Small intestine (tissue), 4 donors: Measurements from ENCODE around the gene YY1AP1. TPM values are rescaled to one million over a fixed set of nuclear protein-coding genes. Genes with fewer than 3 reads are reported as not detected.

ENCODE experiments used
- polyA plus RNA-seq, 4 donors: library from polyadenylated mRNA; stranded (reverse) in 3 of 4; unstranded in 1 of 4; fragments of 200-250 nt in 3 of 4; fragments of 120-200 nt in 1 of 4; gene quantifications; one replicate each; pipeline versions ENCODE4 v1.2.1 to v1.2.3, GENCODE V29; 2013
- donor health status: healthy with polysubstance abuse.
- donor health status: Bipolar disorder and iron deficiency.
- donor health status: healthy.

YY1AP1 gene
- polyA plus RNA-seq, 4 donors: 29.4 to 54.8 (median 35.2) TPM

Other genes with a start within 250 kb of the YY1AP1 start
- gene ASH1L, start 126.0 kb downstream of the YY1AP1 start, polyA plus RNA-seq: 10 to 100 TPM in 1 of 4 donors, 1 to 10 TPM in 3; 3.5 to 30.9 (median 6.5) TPM
- gene MSTO1, start 78.6 kb downstream of the YY1AP1 start, polyA plus RNA-seq: 10 to 100 TPM; 13.4 to 36.3 (median 20.3) TPM
- gene DAP3, start 317 bp upstream of the YY1AP1 start, polyA plus RNA-seq: 10 to 100 TPM; 86.5 to 97.8 (median 91.4) TPM
- gene GON4L, start 168.4 kb upstream of the YY1AP1 start, polyA plus RNA-seq: 10 to 100 TPM; 15.3 to 47.2 (median 22.0) TPM
- 10 to 100 TPM in 1 of 4 donors, 1 to 10 TPM in 1, under 1 TPM in 1, not detected in 1; 0.54 to 12.9 (median 4.7) TPM for gene SYT11, start 170.8 kb upstream of the YY1AP1 start, polyA plus RNA-seq
- 10 to 100 TPM in 2 of 4 donors, 1 to 10 TPM in 2; 9.7 to 57.8 (median 11.7) TPM for gene RIT1, start 222.6 kb upstream of the YY1AP1 start, polyA plus RNA-seq
- 10 to 100 TPM in 3 of 4 donors, 1 to 10 TPM in 1; 7.3 to 70.5 (median 22.3) TPM for gene KHDC4, start 245.6 kb upstream of the YY1AP1 start, polyA plus RNA-seq